Gastrocnemius medialis (tissue), 4 donors: ENCODE results near the gene CD300H. TPM values are rescaled to one million over a fixed set of nuclear protein-coding genes. Genes with fewer than 3 reads are reported as not detected.

Experiments
- ATAC-seq, 2 donors: fragments of 150-250 bp; one replicate each; pipeline ENCODE4 v1.9.1; 2016
- DNase-seq, 2 donors: peaks; one replicate each; pipeline ENCODE4 v3.0.0-alpha.2; 2019
- H3K27ac ChIP-seq, 4 donors: fragments of 200-600 bp; sonication (generic); 1 replicate in 1 of 4; 2 replicates in 3 of 4; pipeline ENCODE4 v1.5.1; 2016 to 2018; ENCODE audit warnings: mild to moderate bottlenecking in 2 of 4, moderate library complexity in 1 of 4
- H3K27me3 ChIP-seq, 3 donors: fragments of 200-600 bp; sonication (generic) in 2 of 3; 1 replicate in 1 of 3; 2 replicates in 2 of 3; pipeline versions ENCODE4 v1.5.1 to v1.6.0; 2016 to 2019; ENCODE audit warnings: mild to moderate bottlenecking in 1 of 3, moderate library complexity in 1 of 3
- H3K36me3 ChIP-seq, 2 donors: fragments of 200-600 bp; sonication (generic) in 1 of 2; one replicate each; pipeline ENCODE4 v1.5.1; 2017 to 2018
- H3K4me1 ChIP-seq, 2 donors: fragments of 200-600 bp; sonication (generic) in 1 of 2; one replicate each; pipeline ENCODE4 v1.5.1; 2016 to 2017; ENCODE audit warnings: mild to moderate bottlenecking in 2 of 2
- H3K4me3 ChIP-seq, 4 donors: fragments of 200-600 bp; sonication (generic) in 3 of 4; 1 replicate in 1 of 4; 2 replicates in 3 of 4; pipeline ENCODE4 v1.5.1; 2016 to 2019; ENCODE audit warnings: mild to moderate bottlenecking in 2 of 4
- H3K9me3 ChIP-seq, 3 donors: fragments of 200-600 bp; sonication (generic) in 2 of 3; 1 replicate in 1 of 3; 2 replicates in 2 of 3; pipeline ENCODE4 v1.5.1; 2016 to 2019
- POLR2A ChIP-seq, 2 donors: fragments of 450-650 bp; IDR thresholded peaks; one replicate each; pipeline ENCODE4 v1.6.1; 2017; ENCODE audit warnings: antibody characterized with exemption in 2 of 2, mild to moderate bottlenecking in 2 of 2, moderate library complexity in 2 of 2
- in situ Hi-C, 4 donors: fragments of 200-750 bp; cut with MboI; loops; one replicate each; pipeline versions ENCODE4 v1.15.0 to v1.8.0; 2017; ENCODE audit warnings: low sequenced_read_pairs in 4 of 4
- intact Hi-C: fragments of 100-400 bp; cut with DNase I; formaldehyde crosslinking; loops from one replicate; pipeline ENCODE4 v1.15.1; 2023; ENCODE audit warnings: low total_unique reads
- total RNA-seq, 4 donors: library from RNA; depleted of rRNA; stranded (reverse); fragments of >200 nt; gene quantifications; one replicate each; pipeline versions ENCODE4 v1.1.0 to v1.2.3, GENCODE V29; 2016
- TF ChIP-seq, protein P1 (sequence below), 5 experiments: fragments of 450-650 bp in 3 of 5; fragments of 200-600 bp in 2 of 5; sonication (generic) in 2 of 5; IDR thresholded peaks in 4 of 5; conservative IDR thresholded peaks in 1 of 5; 1 replicate in 4 of 5; 2 replicates in 1 of 5; pipeline ENCODE4 v1.5.1; 2016 to 2019; ENCODE audit warnings: antibody characterized with exemption in 5 of 5, mild to moderate bottlenecking in 3 of 5, moderate library complexity in 3 of 5

Gene CD300H
- total RNA-seq, 4 donors from 2014 or later, result not detected

DNA sequence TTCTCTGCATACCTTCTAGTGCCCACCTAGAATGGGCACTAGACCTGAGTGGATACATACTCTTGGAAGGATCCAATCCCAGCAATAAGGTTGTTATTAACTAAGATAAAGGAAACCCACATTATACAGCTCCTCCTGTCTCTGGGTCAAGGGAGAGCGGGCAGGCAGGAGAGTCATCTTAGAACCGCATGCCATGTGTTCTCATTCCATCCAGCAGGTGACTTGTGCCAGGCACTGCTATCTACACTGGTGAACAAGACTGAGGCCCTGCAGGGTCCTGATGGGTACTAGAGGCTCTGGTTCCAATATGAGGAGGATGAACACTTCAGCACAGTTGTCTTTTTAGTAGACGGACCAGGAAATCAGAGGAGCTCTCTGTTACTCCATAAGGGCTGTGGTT is 5.9 kb upstream of the CD300H start:
- DNase-seq (no peak), ATAC-seq (no peak)
- Histone ChIP-seq H3K27me3 (peaks cover 0 to 5% (median 2%) of the 10 kb centered on the region in 3 donors), H3K9me3 (no peaks in the 10 kb centered on the region), H3K36me3 (no peaks in the 10 kb centered on the region), H3K4me3 (no peak overlapping the region), H3K27ac (no peak overlapping the region), H3K4me1 (no peaks in the 10 kb centered on the region)
- TF ChIP-seq, protein P1, sequence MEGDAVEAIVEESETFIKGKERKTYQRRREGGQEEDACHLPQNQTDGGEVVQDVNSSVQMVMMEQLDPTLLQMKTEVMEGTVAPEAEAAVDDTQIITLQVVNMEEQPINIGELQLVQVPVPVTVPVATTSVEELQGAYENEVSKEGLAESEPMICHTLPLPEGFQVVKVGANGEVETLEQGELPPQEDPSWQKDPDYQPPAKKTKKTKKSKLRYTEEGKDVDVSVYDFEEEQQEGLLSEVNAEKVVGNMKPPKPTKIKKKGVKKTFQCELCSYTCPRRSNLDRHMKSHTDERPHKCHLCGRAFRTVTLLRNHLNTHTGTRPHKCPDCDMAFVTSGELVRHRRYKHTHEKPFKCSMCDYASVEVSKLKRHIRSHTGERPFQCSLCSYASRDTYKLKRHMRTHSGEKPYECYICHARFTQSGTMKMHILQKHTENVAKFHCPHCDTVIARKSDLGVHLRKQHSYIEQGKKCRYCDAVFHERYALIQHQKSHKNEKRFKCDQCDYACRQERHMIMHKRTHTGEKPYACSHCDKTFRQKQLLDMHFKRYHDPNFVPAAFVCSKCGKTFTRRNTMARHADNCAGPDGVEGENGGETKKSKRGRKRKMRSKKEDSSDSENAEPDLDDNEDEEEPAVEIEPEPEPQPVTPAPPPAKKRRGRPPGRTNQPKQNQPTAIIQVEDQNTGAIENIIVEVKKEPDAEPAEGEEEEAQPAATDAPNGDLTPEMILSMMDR (IDR thresholded peaks at IDR 0.05 in 4 of 5, conservative IDR thresholded peaks at IDR 0.05 in 1 of 5), result no peak
- TF ChIP-seq POLR2A (IDR thresholded peaks at IDR 0.05), result no peak
- in situ Hi-C loops (no loop called here), intact Hi-C loops (no loop called here)

DNA sequence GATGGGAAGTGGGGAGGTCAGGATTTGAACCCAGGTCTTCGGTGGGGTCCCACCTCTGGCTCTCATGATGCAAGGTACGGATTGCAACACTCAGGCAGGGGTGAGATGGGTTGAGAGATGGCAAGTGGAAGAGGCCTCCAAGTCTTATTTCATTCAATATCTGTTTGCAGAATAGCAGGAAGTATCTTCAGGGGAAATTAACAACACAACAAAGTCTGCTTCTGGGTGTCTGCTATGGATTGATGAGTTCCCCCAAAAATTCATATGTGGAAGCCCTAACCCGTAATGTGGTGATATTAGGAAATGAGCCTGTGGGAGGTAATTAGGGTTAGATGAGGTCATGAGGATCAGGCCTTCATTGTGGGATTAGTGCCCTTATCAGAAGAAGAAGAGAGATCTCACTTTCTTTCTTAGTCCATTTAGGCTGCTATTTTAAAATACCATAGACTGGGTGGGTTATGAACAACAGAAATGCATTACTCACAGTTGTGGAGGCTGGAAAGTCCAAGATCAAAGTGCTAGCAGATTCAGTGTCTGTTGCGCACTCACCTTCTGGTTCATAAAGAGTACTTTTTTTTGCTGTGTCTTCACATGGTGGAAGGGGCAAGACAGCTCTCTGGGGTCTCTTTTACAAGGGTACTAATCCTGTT is 4.4 kb upstream of the CD300H start:
- no peak for ATAC-seq
- no peak for DNase-seq
- no peak for TF ChIP-seq POLR2A (IDR thresholded peaks at IDR 0.05)
- TF ChIP-seq, protein P1 (IDR thresholded peaks at IDR 0.05 in 4 of 5, conservative IDR thresholded peaks at IDR 0.05 in 1 of 5), result no peak
- Histone ChIP-seq H3K4me1 (no peaks in the 10 kb centered on the region), H3K27me3 (peaks cover 0 to 5% (median 2%) of the 10 kb centered on the region in 3 donors), H3K36me3 (no peaks in the 10 kb centered on the region), H3K27ac (no peak overlapping the region), H3K4me3 (no peak overlapping the region), H3K9me3 (no peaks in the 10 kb centered on the region)
- intact Hi-C loops, result no loop called here
- in situ Hi-C loops, result no loop called here

DNA sequence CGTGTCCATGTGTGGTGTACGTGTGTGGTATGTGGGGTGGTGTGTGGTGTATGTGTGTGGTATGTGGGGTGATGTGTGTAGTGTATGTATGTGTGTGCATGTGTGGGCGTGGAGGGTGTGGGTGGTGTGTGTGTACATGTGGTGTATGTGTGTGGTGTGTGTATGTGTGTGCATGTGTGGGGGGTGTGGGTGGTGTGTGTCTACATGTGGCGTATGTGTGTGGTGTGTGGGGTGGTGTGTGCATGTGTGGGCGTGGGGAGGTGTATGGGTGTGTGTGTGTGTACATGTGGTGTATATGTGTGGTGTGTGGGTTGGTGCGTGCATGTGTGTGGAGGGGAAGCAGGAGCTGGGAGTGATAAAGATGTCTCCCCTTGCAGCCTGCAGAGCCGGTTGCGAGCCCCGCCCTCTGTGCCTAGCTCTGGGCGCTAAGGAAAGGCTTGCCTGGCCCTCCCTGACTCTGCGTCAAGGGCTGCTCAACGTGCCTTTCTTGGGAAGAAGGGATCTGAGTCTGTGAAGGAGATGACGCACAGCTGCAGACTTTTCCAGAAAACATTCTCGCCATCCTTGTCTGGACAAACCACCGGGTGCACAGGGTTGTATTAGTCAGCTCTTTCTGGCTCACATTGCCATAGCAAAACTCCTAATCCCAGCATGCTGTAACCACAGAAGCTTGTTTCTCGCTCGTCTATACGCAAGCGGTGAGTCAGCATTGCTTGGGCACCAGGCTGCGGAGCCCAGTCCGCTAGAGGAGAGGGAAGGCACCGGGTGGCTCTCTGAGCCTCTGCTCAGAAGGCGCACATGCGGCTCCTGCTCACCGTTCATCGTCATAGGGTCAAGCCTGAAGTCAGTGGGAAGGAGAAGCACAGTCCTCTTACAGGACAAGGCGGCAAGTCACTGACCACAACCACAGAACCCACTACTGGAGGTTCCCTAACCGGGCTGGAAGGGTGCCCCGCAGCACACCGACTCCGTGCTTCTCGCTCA is 2.0 kb upstream of the CD300H start:
- H3K4me3 ChIP-seq, result no peak overlapping the region
- intact Hi-C loops (loop anchor here (10.0 kb wide), 1 partner anchor 185 kb away; no protein-coding TSS in a partner anchor), in situ Hi-C loops (no loop called here)
- H3K4me1 ChIP-seq, result no peaks in the 10 kb centered on the region
- peaks cover 0 to 11% (median 5%) of the 10 kb centered on the region in 3 donors for H3K27me3 ChIP-seq
- H3K36me3 ChIP-seq, result no peaks in the 10 kb centered on the region
- no peaks in the 10 kb centered on the region for H3K9me3 ChIP-seq
- TF ChIP-seq POLR2A (IDR thresholded peaks at IDR 0.05), result no peak
- TF ChIP-seq, protein P1 (IDR thresholded peaks at IDR 0.05 in 4 of 5, conservative IDR thresholded peaks at IDR 0.05 in 1 of 5), result no peak
- no peak overlapping the region for H3K27ac ChIP-seq
- DNase-seq (peak in 1 of 2 donors; percentile 45), ATAC-seq (peak; percentile 62 to 79)

DNA sequence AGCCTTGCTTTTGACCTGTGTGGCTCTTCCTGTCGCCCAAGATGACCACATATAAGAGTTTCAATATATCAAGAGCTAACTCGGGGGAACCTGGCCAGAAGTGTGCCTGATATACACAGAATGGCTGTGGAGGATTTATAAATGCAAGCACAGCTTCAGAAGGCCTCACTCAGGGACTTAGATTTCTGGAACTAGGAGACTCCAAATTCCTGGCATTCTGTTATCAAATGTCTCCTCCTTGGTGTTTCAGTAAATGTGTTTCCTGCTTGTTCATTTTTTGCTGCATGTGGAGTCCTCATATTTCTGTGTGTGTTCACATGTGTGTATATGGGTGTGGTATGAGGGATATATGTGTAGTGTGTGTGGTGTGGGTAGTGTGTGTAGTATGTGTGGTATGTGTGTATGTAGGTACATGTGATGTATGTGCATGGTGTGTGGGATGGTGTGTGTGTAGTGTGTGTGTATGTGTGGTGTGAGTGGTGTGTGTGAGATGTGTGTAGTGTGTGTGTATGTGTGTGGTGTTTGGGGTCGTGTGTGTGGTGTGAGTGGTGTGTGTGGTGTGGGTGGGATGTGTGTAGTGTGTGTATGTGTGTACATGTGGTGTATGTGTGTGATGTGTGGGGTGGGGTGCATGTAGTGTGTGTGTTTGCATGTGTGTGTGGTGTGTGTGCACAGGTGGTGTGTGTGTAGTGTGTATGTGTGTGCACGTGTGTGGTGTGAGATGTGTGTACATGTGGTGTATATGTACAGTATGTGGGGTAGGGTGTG is 981 bp upstream of the CD300H start:
- Histone ChIP-seq H3K4me1 (no peaks in the 10 kb centered on the region), H3K36me3 (no peaks in the 10 kb centered on the region), H3K27me3 (peaks cover 0 to 11% (median 5%) of the 10 kb centered on the region in 3 donors), H3K9me3 (no peaks in the 10 kb centered on the region), H3K4me3 (no peak overlapping the region), H3K27ac (no peak overlapping the region)
- intact Hi-C loops (loop anchor here (10.0 kb wide), 1 partner anchor 187 kb away; no protein-coding TSS in a partner anchor), in situ Hi-C loops (no loop called here)
- no peak for ATAC-seq
- no peak for DNase-seq
- TF ChIP-seq, protein P1 (IDR thresholded peaks at IDR 0.05 in 4 of 5, conservative IDR thresholded peaks at IDR 0.05 in 1 of 5), result no peak
- no peak for TF ChIP-seq POLR2A (IDR thresholded peaks at IDR 0.05)
